GM19023 (cell line): ENCODE data around the gene SAFB.

Experiments used
- ATAC-seq: cut with Tn5 transposase; IDR thresholded peaks from one replicate; pipeline ENCODE4 v1.9.1; 2021; ENCODE audit warnings: mild to moderate bottlenecking, moderate library complexity; ENCODE audit not compliant: unreplicated experiment

SAFB gene

DNA sequence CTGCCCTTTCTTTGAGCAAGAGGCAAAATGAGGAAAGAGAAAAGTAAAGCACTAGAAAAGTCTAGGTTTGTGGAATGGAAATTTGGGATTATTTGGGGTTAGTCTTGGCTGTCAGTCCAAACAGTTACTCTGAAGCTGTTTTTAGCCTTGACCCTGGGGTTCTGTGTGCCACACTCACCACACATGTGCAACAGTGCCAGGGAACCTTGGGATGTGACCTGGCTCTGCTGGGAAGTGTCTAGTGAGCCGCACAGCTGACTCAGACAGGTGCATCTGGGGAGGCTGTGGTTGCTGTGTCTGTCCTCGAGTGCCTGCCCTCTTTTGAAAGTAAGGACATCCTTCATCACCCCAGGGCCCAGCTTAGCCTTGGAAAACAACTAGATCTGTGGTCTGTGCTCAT is 41.6 kb downstream of the SAFB start:
- no peak for ATAC-seq

- no peak for ATAC-seq
These were observed 43.1 kb downstream of the SAFB start for GRCh38 chr19:5665781-5666513.

- ATAC-seq, result no peak
These were observed 44.2 kb downstream of the SAFB start for GRCh38 chr19:5666921-5667610.

DNA sequence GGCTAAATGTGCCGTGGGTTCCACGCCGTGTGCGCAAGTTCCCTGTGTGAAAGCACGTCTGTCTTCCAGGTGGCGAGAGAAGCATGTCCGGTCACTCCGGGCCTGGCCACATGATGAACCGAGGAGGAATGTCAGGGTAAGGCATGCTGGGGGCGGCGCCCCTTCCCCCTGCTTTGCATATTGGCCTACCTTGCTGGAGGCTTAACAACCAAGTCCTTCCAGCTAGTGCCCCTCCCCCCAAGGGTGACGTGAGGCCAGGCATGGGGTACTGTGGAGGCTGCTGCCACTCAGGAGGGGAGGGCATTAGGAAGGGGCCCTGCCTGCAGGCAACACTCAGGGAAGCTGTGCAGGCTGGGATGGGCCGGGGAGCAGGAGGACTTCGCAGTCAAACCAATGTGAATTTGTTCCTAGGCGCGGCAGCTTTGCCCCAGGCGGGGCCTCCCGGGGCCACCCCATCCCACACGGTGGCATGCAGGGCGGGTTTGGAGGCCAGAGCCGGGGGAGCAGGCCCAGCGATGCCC is 44.9 kb downstream of the SAFB start:
- no peak for ATAC-seq

DNA sequence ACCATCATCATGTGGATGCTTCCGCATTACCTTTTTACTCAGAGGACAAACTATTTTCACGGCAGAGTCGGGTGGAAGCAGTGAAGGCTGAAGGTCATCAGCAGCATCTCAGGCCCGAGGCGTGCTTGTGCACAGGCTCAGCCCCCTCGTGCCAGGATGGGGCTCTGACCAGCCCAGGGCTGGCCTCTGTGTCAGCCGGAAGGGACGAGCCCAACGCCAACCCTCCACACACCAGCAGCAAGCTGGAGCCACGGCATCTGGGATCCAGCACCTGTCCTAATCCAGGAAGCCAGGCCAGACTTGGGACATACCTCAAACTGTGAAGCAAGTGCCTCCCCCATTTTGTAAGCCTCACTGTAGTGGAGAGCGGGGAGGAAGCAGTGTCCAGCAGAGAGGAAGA is 46.3 kb downstream of the SAFB start:
- no peak for ATAC-seq

DNA sequence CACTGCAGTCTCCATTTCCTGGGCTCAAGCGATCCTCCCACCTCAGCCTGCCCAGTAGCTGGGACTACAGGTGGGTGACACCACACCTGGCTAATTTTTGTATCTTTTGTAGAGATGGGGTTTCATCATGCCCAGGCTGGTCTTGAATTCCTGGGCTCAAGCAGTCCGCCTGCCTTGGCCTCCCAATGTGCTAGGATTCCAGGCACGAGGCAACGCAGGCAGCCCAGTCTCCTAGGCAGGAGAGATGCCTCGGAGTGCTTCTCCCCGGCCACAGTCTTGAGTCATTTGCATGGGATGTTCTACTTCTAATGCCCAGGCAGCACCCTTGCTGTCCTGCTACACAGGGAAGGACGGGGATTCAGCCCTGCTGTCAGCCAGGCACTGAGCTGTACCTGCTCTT is 48.7 kb downstream of the SAFB start:
- no peak for ATAC-seq

DNA sequence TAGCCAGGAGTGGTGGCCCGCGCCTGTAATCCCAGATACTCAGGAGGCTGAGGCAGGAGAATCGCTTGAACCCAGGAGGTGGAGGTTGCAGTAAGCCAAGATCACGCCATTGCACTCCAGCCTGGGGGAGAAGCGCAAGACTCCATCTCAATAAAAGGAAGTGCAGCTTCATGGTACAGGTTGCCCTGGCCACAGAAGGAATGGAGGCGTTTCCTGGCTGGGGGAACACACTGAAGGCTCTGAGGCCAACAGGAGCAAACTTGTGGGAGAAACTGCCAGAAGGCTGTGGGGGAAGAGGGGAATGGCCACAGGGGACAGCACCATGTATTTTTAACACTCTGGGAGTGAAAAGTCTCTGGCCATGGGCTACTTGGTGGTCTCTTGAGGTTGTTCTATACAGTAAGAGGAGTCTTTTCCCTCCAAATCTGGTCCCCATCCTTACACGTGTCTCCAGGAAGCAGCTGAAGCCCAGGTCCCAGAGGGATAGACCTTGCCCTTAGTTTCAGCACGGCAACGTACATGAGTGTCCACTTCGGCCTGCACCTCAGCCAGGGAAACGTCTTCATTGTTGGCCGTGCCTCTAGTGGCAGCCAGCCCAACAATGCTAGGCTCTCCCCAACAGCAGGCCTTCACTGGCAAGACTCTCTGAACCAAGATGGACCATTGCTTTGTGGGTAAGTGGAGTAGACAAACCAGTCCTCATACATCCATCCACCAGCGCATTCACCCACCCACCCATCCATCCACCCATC is 50.0 kb downstream of the SAFB start:
- ATAC-seq, result no peak

DNA sequence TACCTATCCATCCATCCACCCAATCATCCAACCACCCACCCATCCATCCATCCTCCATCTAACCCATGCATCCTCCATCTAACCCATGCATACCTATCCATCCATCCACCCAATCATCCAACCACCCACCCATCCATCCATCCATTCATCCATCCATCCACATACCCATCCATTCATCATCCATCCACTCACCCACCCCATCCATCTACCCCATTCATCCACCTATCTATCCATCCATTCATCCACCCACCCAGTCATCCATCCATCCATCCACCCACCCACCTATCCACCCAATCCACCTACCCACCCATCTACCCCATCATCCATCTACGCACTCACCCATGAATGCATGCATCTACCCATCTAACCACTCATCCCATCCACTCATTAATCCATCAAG is 50.9 kb downstream of the SAFB start:
- ATAC-seq, result no peak

GRCh38 chr19:5674714-5675113 is 51.8 kb downstream of the SAFB start:
- ATAC-seq, result no peak

- no peak for ATAC-seq
These were observed 53.4 kb downstream of the SAFB start for GRCh38 chr19:5676105-5676771.

- ATAC-seq, result no peak
These were observed 53.9 kb downstream of the SAFB start for GRCh38 chr19:5676772-5677105.

- no peak for ATAC-seq
These were observed 54.3 kb downstream of the SAFB start for GRCh38 chr19:5677136-5677535.

DNA sequence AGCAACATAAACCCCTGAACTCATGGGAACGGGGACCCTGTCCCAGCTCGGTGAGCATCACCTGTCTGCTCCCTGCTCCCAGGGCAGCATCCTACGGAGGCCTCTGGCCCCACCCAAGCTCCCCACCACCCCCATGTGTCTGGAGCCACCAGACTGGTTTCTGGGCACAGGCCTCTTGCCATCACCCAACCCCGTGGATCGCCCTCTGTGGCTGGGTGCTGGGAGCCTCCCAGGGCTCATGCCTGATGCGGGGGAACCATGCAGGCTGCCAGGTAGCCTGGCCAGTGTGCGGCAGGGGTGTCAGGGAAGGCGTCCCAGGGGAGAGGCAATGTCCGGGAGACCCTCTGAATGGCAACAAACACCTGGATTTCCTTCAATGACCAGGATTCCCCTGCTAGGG is 54.7 kb downstream of the SAFB start:
- ATAC-seq, result no peak

DNA sequence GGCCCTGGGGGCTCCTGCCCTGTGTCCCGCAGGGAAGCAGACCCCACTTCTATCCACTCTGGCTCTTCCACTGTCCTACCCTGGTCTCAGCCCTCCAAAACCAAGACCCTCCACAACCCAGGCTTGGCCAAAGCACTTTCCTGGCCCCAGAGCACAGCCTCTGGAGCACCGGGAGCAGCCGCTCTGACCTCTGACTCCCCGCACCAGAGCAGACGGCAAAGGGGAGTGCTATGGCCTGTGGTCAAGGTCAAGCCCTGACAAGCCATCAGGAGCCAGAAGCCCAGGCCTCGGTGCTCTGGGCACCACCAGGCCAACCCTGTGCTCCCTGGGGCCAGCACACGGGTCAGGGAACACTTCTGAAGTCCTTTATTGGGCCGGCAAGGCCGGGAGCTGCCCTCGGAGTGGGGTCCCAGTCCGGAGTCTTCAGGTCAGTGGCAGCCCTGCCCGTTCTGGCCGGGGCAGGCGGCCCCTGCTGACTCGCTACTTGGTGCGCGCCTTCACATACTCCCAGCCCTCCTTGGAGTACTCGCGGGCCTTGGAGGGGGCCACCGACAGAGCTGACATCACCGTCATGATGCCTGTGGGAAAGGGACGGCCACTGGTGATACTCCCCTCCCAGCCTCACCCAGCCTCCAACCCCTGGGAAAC is 55.3 kb downstream of the SAFB start:
- no peak for ATAC-seq

- ATAC-seq, result no peak
These were observed 56.6 kb downstream of the SAFB start for GRCh38 chr19:5679289-5680083.

GRCh38 chr19:5680084-5680436 is 57.2 kb downstream of the SAFB start:
- ATAC-seq, result no peak

DNA sequence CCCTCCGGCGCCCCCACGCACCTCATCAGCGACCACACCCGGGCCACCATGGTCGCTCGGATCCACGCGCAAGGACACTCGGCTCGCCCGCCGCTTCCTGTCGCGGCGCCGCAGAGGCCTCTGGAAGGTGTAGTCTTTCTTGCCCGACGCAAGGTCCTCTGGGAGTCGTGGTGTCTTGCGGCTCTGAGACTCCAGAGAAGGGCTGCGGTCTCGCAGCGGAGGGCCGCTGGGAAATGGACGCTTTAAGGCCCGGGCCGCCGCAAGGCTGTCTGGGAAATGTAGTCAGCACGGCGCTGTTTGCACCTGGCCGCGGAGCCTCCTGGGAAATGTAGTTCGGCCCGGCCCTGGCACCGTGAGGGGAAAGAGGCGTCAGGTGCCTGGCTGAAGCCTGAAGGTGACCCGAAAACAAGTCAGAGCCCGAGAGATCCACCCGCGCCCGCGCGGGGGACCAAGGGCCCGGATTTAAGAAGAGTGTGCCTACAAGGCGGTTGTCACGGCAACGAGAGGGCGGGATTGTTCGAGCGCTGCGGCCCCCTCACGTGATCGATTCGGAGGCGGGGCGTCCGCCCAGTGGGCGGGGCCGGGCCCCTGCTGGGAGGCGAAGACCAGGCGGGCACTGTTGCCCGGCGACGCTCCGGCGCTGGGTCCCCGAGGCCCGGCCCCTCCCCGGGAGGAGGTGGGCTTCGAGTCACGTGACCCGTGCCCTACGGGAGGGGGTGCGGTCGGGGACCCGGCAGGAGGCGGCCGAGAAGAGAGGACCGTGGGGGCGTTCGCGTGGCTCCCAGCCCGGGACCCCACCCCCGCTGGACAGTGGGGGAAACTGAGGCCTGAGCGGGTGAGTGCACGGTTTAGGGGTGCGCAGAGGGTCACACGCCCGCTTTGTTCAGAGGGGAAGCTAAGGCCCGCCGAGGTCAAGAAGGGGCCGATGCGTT is 57.8 kb downstream of the SAFB start, which contains the start of the genes HSD11B1L and MICOS13:
Gene HSD11B1L (plus strand): TSS at position 591 of the 932 bp plus-strand sequence. CDS start 3,806 bp downstream, outside the sequence.
Gene MICOS13 (minus strand): TSS at position 80 of the 932 bp plus-strand sequence. CDS start 30 bp downstream, at position 50.
- peak; percentile 86 for ATAC-seq

DNA sequence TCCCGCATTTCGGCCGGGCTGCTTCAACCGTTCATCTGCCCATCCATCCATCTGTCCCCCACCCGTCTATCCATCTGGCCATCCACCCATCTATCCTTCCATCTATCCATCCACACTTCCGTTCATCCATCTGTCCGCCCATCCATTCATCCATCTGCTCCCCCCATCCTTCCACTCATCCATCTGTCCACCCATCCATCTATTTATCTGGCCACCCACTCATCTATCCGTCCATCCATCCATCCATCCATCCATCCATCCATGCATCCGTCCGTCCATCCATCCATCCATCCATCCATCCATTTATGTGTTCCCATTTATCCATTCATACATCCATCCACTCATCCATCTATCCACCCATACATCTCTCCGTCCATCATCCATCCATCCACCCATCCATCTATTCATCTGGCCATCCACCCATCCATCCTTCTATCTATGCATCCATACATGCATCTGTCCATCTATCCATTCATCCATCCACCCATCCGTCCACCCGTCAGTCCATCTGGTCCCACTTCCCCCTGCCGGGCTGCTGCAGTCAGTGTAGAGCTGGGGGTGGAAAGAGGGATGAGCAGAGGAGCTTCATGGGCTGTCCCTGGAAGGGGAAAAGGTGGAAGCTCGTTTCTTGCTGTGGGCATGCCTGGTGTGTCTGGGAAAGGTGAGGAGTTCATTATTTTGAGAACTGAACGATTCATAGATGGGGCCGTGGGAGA is 58.7 kb downstream of the SAFB start:
- ATAC-seq, result no peak
